Stomach smooth muscle (tissue), 2 donors: ENCODE results near the gene ADAMTS8.

ENCODE experiments used
- H3K27ac ChIP-seq: one replicate; pipeline ENCODE4 v1.7.0; 2013; ENCODE audit warnings: mild to moderate bottlenecking, low read length, inconsistent platforms
- H3K27me3 ChIP-seq, 2 donors: one replicate each; pipeline ENCODE4 v1.7.0; 2013; ENCODE audit warnings: low read length in 2 of 2; ENCODE audit not compliant: insufficient read depth in 2 of 2, control insufficient read depth in 1 of 2
- H3K36me3 ChIP-seq, 2 donors: one replicate each; pipeline ENCODE4 v1.7.0; 2013; ENCODE audit warnings: low read length in 2 of 2; ENCODE audit not compliant: control insufficient read depth in 2 of 2, insufficient read depth in 2 of 2
- H3K4me1 ChIP-seq: one replicate; pipeline ENCODE4 v1.7.0; 2013; ENCODE audit warnings: low read length; ENCODE audit not compliant: control insufficient read depth, insufficient read depth
- H3K4me3 ChIP-seq, 2 donors: one replicate each; pipeline ENCODE4 v1.7.0; 2013; ENCODE audit warnings: low read length in 2 of 2
- H3K9ac ChIP-seq, 2 donors: one replicate each; pipeline ENCODE4 v1.7.0; 2013; ENCODE audit warnings: low read length in 2 of 2, mild to moderate bottlenecking in 1 of 2
- H3K9me3 ChIP-seq, 2 donors: one replicate each; pipeline ENCODE4 v1.7.0; 2013; ENCODE audit warnings: low read length in 2 of 2; ENCODE audit not compliant: control insufficient read depth in 2 of 2
- donor health status: healthy.
- donor health status: Pancreatic carcinoma.

Gene ADAMTS8

GRCh38 chr11:130416906-130417305 is 11.5 kb downstream of the ADAMTS8 start:
- H3K9me3 ChIP-seq = no peaks in the 10 kb centered on the region
- H3K27ac ChIP-seq = no peak overlapping the region
- no peaks in the 10 kb centered on the region for H3K27me3 ChIP-seq
- peaks cover 32% of the 10 kb centered on the region for H3K4me1 ChIP-seq
- no peak overlapping the region for H3K9ac ChIP-seq
- H3K36me3 ChIP-seq = no peaks in the 10 kb centered on the region
- no peak overlapping the region for H3K4me3 ChIP-seq

- Histone ChIP-seq H3K4me3 (no peak overlapping the region), H3K36me3 (no peaks in the 10 kb centered on the region), H3K4me1 (peaks cover 32% of the 10 kb centered on the region), H3K9me3 (no peaks in the 10 kb centered on the region), H3K27me3 (no peaks in the 10 kb centered on the region), H3K27ac (no peak overlapping the region), H3K9ac (no peak overlapping the region)
Measured at GRCh38 chr11:130416530-130416882, 11.9 kb downstream of the ADAMTS8 start.

- Histone ChIP-seq H3K27ac (no peak overlapping the region), H3K27me3 (no peaks in the 10 kb centered on the region), H3K36me3 (no peaks in the 10 kb centered on the region), H3K4me1 (peaks cover 29% of the 10 kb centered on the region), H3K4me3 (no peak overlapping the region), H3K9ac (no peak overlapping the region), H3K9me3 (no peaks in the 10 kb centered on the region)
Measured at GRCh38 chr11:130415731-130416529, 12.5 kb downstream of the ADAMTS8 start.

- Histone ChIP-seq H3K27ac (no peak overlapping the region), H3K4me3 (no peak overlapping the region), H3K4me1 (peaks cover 20% of the 10 kb centered on the region)
Measured at GRCh38 chr11:130414107-130415080, 14.0 kb downstream of the ADAMTS8 start.

GRCh38 chr11:130413405-130414106 is 14.9 kb downstream of the ADAMTS8 start:
- Histone ChIP-seq H3K4me3 (no peak overlapping the region), H3K4me1 (peaks cover 16% of the 10 kb centered on the region), H3K27ac (no peak overlapping the region), H3K9ac (no peak overlapping the region), H3K9me3 (no peaks in the 10 kb centered on the region), H3K36me3 (no peaks in the 10 kb centered on the region), H3K27me3 (no peaks in the 10 kb centered on the region)

More at GRCh38 chr11:130414107-130415080, 14.0 kb downstream of the ADAMTS8 start:
- Histone ChIP-seq H3K9me3 (no peaks in the 10 kb centered on the region), H3K27me3 (no peaks in the 10 kb centered on the region), H3K36me3 (no peaks in the 10 kb centered on the region), H3K9ac (no peak overlapping the region)

- no peaks in the 10 kb centered on the region for H3K36me3 ChIP-seq
- H3K9ac ChIP-seq = no peak overlapping the region
- H3K4me3 ChIP-seq = no peak overlapping the region
- H3K4me1 ChIP-seq = peaks cover 14% of the 10 kb centered on the region
- no peaks in the 10 kb centered on the region for H3K27me3 ChIP-seq
- H3K9me3 ChIP-seq = no peaks in the 10 kb centered on the region
- H3K27ac ChIP-seq = no peak overlapping the region
Measured at GRCh38 chr11:130411223-130411622, 17.2 kb downstream of the ADAMTS8 start.

GRCh38 chr11:130409594-130410388 is 18.6 kb downstream of the ADAMTS8 start:
- H3K36me3 ChIP-seq = no peaks in the 10 kb centered on the region
- no peaks in the 10 kb centered on the region for H3K9me3 ChIP-seq
- H3K4me3 ChIP-seq = no peak overlapping the region
- no peak overlapping the region for H3K9ac ChIP-seq
- peaks cover 14% of the 10 kb centered on the region for H3K4me1 ChIP-seq
- no peaks in the 10 kb centered on the region for H3K27me3 ChIP-seq
- H3K27ac ChIP-seq = no peak overlapping the region

- no peak overlapping the region for H3K4me3 ChIP-seq
- no peak overlapping the region for H3K9ac ChIP-seq
- H3K27ac ChIP-seq = no peak overlapping the region
- peaks cover 17% of the 10 kb centered on the region for H3K4me1 ChIP-seq
- H3K36me3 ChIP-seq = no peaks in the 10 kb centered on the region
- no peaks in the 10 kb centered on the region for H3K9me3 ChIP-seq
- H3K27me3 ChIP-seq = no peaks in the 10 kb centered on the region
Measured at GRCh38 chr11:130408901-130409300, 19.5 kb downstream of the ADAMTS8 start.

GRCh38 chr11:130408401-130408890 is 20.0 kb downstream of the ADAMTS8 start:
- H3K27me3 ChIP-seq = no peaks in the 10 kb centered on the region
- no peaks in the 10 kb centered on the region for H3K36me3 ChIP-seq
- H3K4me1 ChIP-seq = peaks cover 18% of the 10 kb centered on the region
- no peak overlapping the region for H3K4me3 ChIP-seq
- H3K9me3 ChIP-seq = no peaks in the 10 kb centered on the region
- peak overlapping the region in 1 of 2 donors; percentile 39 for H3K9ac ChIP-seq
- H3K27ac ChIP-seq = no peak overlapping the region

- H3K9ac ChIP-seq = no peak overlapping the region
- H3K4me3 ChIP-seq = no peak overlapping the region
- peaks cover 18% of the 10 kb centered on the region for H3K4me1 ChIP-seq
- H3K36me3 ChIP-seq = no peaks in the 10 kb centered on the region
- no peak overlapping the region for H3K27ac ChIP-seq
- no peaks in the 10 kb centered on the region for H3K27me3 ChIP-seq
- H3K9me3 ChIP-seq = no peaks in the 10 kb centered on the region
Measured at GRCh38 chr11:130407978-130408377, 20.4 kb downstream of the ADAMTS8 start.
